Endothelial cell of umbilical vein (primary cell): ENCODE data around the gene FMN1. TPM values are rescaled to one million over a fixed set of nuclear protein-coding genes. Genes with fewer than 3 reads are reported as not detected.

Experiments
- BruUV-seq: library from RNA; stranded (reverse); fragments of 400-500 nt; replicated peaks from 2 replicates; lab custom pipeline; 2021; lab: Mats Ljungman, UMichigan
- CTCF ChIA-PET: fragments of 300-600, 350-600 bp; sonication (Branson Sonifier 250); formaldehyde crosslinking; loops from one replicate; lab custom pipeline; 2021; ENCODE audit warnings: antibody characterized with exemption, inconsistent platforms; lab: Charles Lee
- POLR2A ChIA-PET: fragments of 300-600, 350-600 bp; sonication (Branson Sonifier 250); formaldehyde crosslinking; loops from one replicate; lab custom pipeline; 2021; ENCODE audit warnings: antibody characterized with exemption, inconsistent platforms; lab: Charles Lee
- DNase-seq: peaks from one replicate; pipeline ENCODE4 v3.0.0-alpha.2; 2011; ENCODE audit warnings: low read depth, low spot score
- FAIRE-seq: peaks from 2 replicates; lab custom pipeline; 2011; peaks lifted over from hg19 to GRCh38; lab: Jason Lieb, UNC
- H2AFZ ChIP-seq: 2 replicates; pipeline ENCODE4 v1.6.0; 2012; ENCODE audit warnings: low read depth, low read length, control low read depth, inconsistent platforms
- H3K27ac ChIP-seq: 2 replicates; pipeline ENCODE4 v1.5.1; 2011; ENCODE audit warnings: low read depth, mild to moderate bottlenecking, control low read depth, low read length, moderate library complexity; ENCODE audit not compliant: insufficient read depth
- H3K27me3 ChIP-seq, 2 experiments: 2 replicates each; pipeline versions ENCODE4 v1.6.0 to v1.6.1; 2011; ENCODE audit warnings: low read length in 2 of 2, mixed read lengths in 1 of 2; ENCODE audit not compliant: control insufficient read depth in 2 of 2, insufficient read depth in 2 of 2
- H3K36me3 ChIP-seq, 2 experiments: 2 replicates in 1 of 2; 3 replicates in 1 of 2; pipeline ENCODE4 v1.5.1; 2011; ENCODE audit warnings: low read length in 2 of 2, mild to moderate bottlenecking in 1 of 2, moderate library complexity in 1 of 2; ENCODE audit not compliant: control insufficient read depth in 2 of 2, insufficient read depth in 2 of 2; ENCODE audit errors: extremely low read depth in 1 of 2
- H3K4me1 ChIP-seq: 3 replicates; pipeline ENCODE4 v1.5.1; 2011; ENCODE audit warnings: mild to moderate bottlenecking, low read length; ENCODE audit not compliant: control insufficient read depth, insufficient read depth; ENCODE audit errors: extremely low read depth
- H3K4me2 ChIP-seq: 2 replicates; pipeline ENCODE4 v1.6.1; 2011; ENCODE audit warnings: low read length, control low read depth, mixed read lengths; ENCODE audit not compliant: insufficient read depth
- H3K4me3 ChIP-seq, 3 experiments: fragments of 200-600 bp in 1 of 3; sonication (generic), shearing (Covaris generic) in 1 of 3; replicated peaks in 1 of 3; 2 replicates each; pipeline ENCODE4 v1.5.1; 2011 to 2016; ENCODE audit warnings: control low read depth in 3 of 3, low read length in 3 of 3, mild to moderate bottlenecking in 2 of 3, inconsistent platforms in 1 of 3, low read depth in 1 of 3, moderate library complexity in 1 of 3; ENCODE audit not compliant: insufficient read depth in 1 of 3
- H3K79me2 ChIP-seq: 2 replicates; pipeline ENCODE4 v1.6.0; 2012; ENCODE audit warnings: low read length, inconsistent platforms; ENCODE audit not compliant: control insufficient read depth, insufficient read depth
- H3K9ac ChIP-seq: replicated peaks from 2 replicates; pipeline ENCODE3; 2011; ENCODE audit warnings: low read length, control low read depth; ENCODE audit not compliant: insufficient read depth; ENCODE audit errors: extremely low read depth
- H3K9me1 ChIP-seq: replicated peaks from 3 replicates; pipeline ENCODE4 v1.6.0; 2011; ENCODE audit warnings: mild to moderate bottlenecking, low read length; ENCODE audit not compliant: control insufficient read depth, insufficient read depth; ENCODE audit errors: extremely low read depth
- H3K9me3 ChIP-seq: replicated peaks from 2 replicates; pipeline ENCODE4 v1.5.1; 2012; ENCODE audit warnings: low read length, inconsistent platforms; ENCODE audit not compliant: control insufficient read depth, insufficient read depth
- H4K20me1 ChIP-seq: replicated peaks from 2 replicates; pipeline ENCODE3; 2011; ENCODE audit warnings: mild to moderate bottlenecking, low read length; ENCODE audit not compliant: control insufficient read depth, insufficient read depth; ENCODE audit errors: extremely low read depth
- CTCF ChIP-seq, 2 donors: IDR thresholded peaks; 1 replicate in 1 of 2; 2 replicates in 1 of 2; pipeline ENCODE4 v1.5.1; 2011; ENCODE audit warnings: low read length in 2 of 2, mild to moderate bottlenecking in 2 of 2, moderate library complexity in 2 of 2, control low read depth in 1 of 2, inconsistent platforms in 1 of 2, low read depth in 1 of 2; ENCODE audit not compliant: insufficient read depth in 1 of 2; ENCODE audit errors: extremely low read depth in 1 of 2
- EZH2 ChIP-seq: IDR thresholded peaks from 2 replicates; pipeline ENCODE4 v1.6.1; 2012; ENCODE audit warnings: borderline replicate concordance, low read depth, mild to moderate bottlenecking, moderate library complexity, low read length, inconsistent platforms; ENCODE audit not compliant: severe bottlenecking
- FOS ChIP-seq: IDR thresholded peaks from 2 replicates; pipeline ENCODE4 v1.6.1; 2011; ENCODE audit warnings: mild to moderate bottlenecking, low read length, moderate library complexity, borderline replicate concordance; ENCODE audit not compliant: insufficient read depth
- GATA2 ChIP-seq: IDR thresholded peaks from 2 replicates; pipeline ENCODE4 v1.7.0; 2011; ENCODE audit warnings: low read depth, mild to moderate bottlenecking, moderate library complexity, mixed read lengths, low read length; ENCODE audit not compliant: insufficient read length, insufficient read depth
- JUN ChIP-seq: IDR thresholded peaks from 2 replicates; pipeline ENCODE4 v1.6.1; 2011; ENCODE audit warnings: borderline replicate concordance, low read depth; ENCODE audit not compliant: insufficient read length, insufficient read depth
- MYC ChIP-seq: IDR thresholded peaks from one replicate; pipeline ENCODE4 v1.6.1; 2011; ENCODE audit warnings: mild to moderate bottlenecking, low read depth, low read length
- POLR2A ChIP-seq: IDR thresholded peaks from 2 replicates; pipeline ENCODE4 v1.6.1; 2012; ENCODE audit warnings: low read depth, mild to moderate bottlenecking, control low read depth, low read length
- POLR2AphosphoS5 ChIP-seq: IDR thresholded peaks from 2 replicates; pipeline ENCODE4 v1.6.1; 2012; ENCODE audit warnings: low read depth, mild to moderate bottlenecking, control low read depth, low read length, moderate library complexity; ENCODE audit not compliant: insufficient read depth
- dilution Hi-C: fragments of 300-500 bp; cut with MboI; formaldehyde crosslinking; loops from one replicate; pipeline ENCODE4 v1.15.0; 2019; ENCODE audit warnings: low sequenced_read_pairs; ENCODE audit not compliant: extremely low pct_ligation_motif_present
- intact Hi-C: fragments of 100-400 bp; cut with micrococcal nuclease; formaldehyde crosslinking; loops from one replicate; pipeline ENCODE4 v1.10.0; 2022
- polyA plus RNA-seq, 4 experiments: library from polyadenylated mRNA; depleted of rRNA in 3 of 4; stranded (reverse) in 3 of 4; unstranded in 1 of 4; fragments of >200 nt; gene quantifications; 2 replicates each; pipeline versions ENCODE4 v1.2.1 to v1.2.3, GENCODE V29; 2011 to 2012; ENCODE audit warnings: missing spikeins in 1 of 4
- total RNA-seq: library from RNA; stranded (reverse); gene quantifications from 2 replicates; pipeline ENCODE4 v1.2.3, GENCODE V29; 2021
- TF ChIP-seq, protein P1 (sequence below): IDR thresholded peaks from 2 replicates; pipeline ENCODE4 v1.6.1; 2011; ENCODE audit not compliant: insufficient read depth, insufficient read length

Gene FMN1
- total and polyA plus RNA-seq, 2 donors (not counting 3 experiments of a cell fraction or from before 2014, with no cell fraction given), result 0.01 to 0.29 TPM

DNA sequence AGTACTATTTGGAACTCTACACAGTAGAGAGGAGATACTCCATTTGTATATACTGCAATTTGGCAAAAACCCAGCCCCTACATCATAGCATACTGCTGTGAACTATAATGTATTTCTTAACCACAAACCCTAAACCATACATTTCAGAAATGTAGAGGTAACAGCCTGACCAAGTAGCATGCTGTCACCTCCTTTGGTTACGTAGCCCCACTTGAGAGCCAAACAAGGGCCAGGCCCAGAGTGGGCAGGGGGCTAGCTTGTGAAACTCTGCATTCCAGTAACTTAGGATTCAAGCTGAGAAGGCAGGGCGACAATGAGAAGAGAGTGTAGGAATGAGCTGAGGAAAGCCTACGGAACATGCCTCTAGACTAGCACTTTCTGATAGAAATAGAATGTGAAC lies 340.9 kb downstream of the FMN1 start:
- H3K4me2 ChIP-seq, result no peak overlapping the region
- H3K4me3 ChIP-seq, result no peak overlapping the region
- ChIA-PET POLR2A (no interaction called here), CTCF (interaction anchor here (0.9 to 1.9 kb wide), 3 partner anchors 10 to 191 kb away, joined by 3 to 12 read pairs (median 3); no protein-coding TSS in a partner anchor)
- DNase-seq, result no peak
- H3K79me2 ChIP-seq, result no peaks in the 10 kb centered on the region
- no peak overlapping the region for H3K27ac ChIP-seq
- H3K4me1 ChIP-seq, result peaks cover 36% of the 10 kb centered on the region
- no peak for FAIRE-seq
- BruUV-seq, result no TSS peak
- H3K9ac ChIP-seq, result no peak overlapping the region
- H3K36me3 ChIP-seq, result no peaks in the 10 kb centered on the region
- TF ChIP-seq, protein P1, sequence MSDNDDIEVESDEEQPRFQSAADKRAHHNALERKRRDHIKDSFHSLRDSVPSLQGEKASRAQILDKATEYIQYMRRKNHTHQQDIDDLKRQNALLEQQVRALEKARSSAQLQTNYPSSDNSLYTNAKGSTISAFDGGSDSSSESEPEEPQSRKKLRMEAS, result no peak
- TF ChIP-seq CTCF (IDR thresholded peaks at IDR 0.05; ENCODE audit: extremely low read depth in 1 of 2, insufficient read depth in 1 of 2, low read depth in 1 of 2, low read length in 2 of 2) (no peak), MYC (no peak), POLR2A (no peak), JUN (no peak), POLR2AphosphoS5 (no peak), GATA2 (no peak), EZH2 (no peak), FOS (no peak)
- H3K27me3 ChIP-seq, result no peaks in the 10 kb centered on the region
- H2AFZ ChIP-seq, result no peak overlapping the region
- dilution Hi-C loops, result no loop called here
- intact Hi-C loops, result no loop called here
- no peaks in the 10 kb centered on the region for H3K9me3 ChIP-seq
- H4K20me1 ChIP-seq, result no peaks in the 10 kb centered on the region
- no peaks in the 10 kb centered on the region for H3K9me1 ChIP-seq
